ENCODE results near the gene API5. TPM values are rescaled to one million over a fixed set of nuclear protein-coding genes. Genes with fewer than 3 reads are reported as not detected.

Gene API5
- total RNA-seq, 2 donors from 2014 or later: 149 to 166 TPM

DNA sequence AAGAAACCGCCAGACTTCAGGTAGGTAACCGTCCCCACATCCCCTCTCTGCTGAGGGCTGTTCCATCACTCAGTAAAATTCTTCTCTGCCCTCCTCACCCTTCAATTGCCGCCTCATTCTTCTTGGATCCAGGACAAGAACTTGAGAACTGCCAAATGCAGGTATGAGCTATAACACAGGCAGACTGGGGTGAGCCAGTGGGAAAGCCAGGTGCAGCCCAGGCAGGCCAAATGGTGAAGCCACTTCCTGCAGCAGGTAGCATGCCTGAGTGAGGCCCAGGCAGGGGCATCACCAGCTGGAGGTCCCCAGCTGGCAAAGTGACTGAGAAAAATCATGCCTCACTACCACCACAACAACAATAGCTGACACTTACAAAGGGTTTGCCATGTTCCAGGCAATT is 22.4 kb upstream of the API5 start:
- Histone ChIP-seq H3K4me1 (ENCODE audit: control insufficient read depth, insufficient read depth, low read length) (peaks cover 6% of the 10 kb centered on the region), H3K27me3 (ENCODE audit: control insufficient read depth, insufficient read depth, low read length, poor library complexity, severe bottlenecking) (no peaks in the 10 kb centered on the region), H3K9ac (ENCODE audit: extremely low read depth, low read length, poor library complexity, severe bottlenecking) (no peak overlapping the region), H3K4me3 (ENCODE audit: low read length) (no peak overlapping the region), H3K9me3 (ENCODE audit: control insufficient read depth, low read length) (peaks cover 5% of the 10 kb centered on the region), H3K27ac (ENCODE audit: low read depth, low read length) (no peak overlapping the region), H3K36me3 (ENCODE audit: control insufficient read depth, insufficient read depth, low read length) (no peaks in the 10 kb centered on the region)
- no peak for DNase-seq
- Mint-ChIP-seq H3K4me1 (peaks cover 10% of the 10 kb centered on the region), H3K9me3 (peaks cover 15% of the 10 kb centered on the region), H3K4me3 (no peak overlapping the region), H3K27ac (no peak overlapping the region), H3K27me3 (ENCODE audit: insufficient read depth) (no peaks in the 10 kb centered on the region), H3K36me3 (ENCODE audit: low read depth) (no peaks in the 10 kb centered on the region)
- TF ChIP-seq, protein P1, sequence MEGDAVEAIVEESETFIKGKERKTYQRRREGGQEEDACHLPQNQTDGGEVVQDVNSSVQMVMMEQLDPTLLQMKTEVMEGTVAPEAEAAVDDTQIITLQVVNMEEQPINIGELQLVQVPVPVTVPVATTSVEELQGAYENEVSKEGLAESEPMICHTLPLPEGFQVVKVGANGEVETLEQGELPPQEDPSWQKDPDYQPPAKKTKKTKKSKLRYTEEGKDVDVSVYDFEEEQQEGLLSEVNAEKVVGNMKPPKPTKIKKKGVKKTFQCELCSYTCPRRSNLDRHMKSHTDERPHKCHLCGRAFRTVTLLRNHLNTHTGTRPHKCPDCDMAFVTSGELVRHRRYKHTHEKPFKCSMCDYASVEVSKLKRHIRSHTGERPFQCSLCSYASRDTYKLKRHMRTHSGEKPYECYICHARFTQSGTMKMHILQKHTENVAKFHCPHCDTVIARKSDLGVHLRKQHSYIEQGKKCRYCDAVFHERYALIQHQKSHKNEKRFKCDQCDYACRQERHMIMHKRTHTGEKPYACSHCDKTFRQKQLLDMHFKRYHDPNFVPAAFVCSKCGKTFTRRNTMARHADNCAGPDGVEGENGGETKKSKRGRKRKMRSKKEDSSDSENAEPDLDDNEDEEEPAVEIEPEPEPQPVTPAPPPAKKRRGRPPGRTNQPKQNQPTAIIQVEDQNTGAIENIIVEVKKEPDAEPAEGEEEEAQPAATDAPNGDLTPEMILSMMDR (conservative IDR thresholded peaks at IDR 0.05): no peak
- WGBS, 2 experiments (ENCODE audit: insufficient coverage in 1 of 2, insufficient read length in 1 of 2): 89% methylated on average over 3 of the region's 3 CpGs; no CpG with 5 or more reads in 1 of the 2 experiments

DNA sequence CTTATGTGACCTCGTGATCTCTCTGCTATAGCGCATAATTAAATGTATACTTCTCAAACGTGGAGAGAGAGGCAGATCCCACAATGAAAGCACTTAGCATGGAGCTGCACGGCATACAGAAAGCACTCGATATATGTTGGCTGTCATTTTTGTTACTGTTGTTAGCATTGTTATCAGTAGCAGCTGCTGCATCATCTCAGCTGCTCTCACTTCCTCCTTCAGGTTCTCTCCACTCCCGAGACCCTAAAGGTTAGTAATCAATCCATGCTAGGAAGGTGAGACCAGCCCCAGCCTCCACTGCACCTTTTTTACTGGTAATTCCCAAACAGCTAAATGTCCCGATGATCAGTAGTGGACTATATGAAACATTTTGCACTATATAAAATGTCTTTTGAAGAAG is 13.4 kb upstream of the API5 start:
- H3K4me1 ChIP-seq (ENCODE audit: control insufficient read depth, insufficient read depth, low read length): no peaks in the 10 kb centered on the region
- peaks cover 37% of the 10 kb centered on the region for H3K9me3 Mint-ChIP-seq
- no peak overlapping the region for H3K9ac ChIP-seq (ENCODE audit: extremely low read depth, low read length, poor library complexity, severe bottlenecking)
- TF ChIP-seq, protein P1 (conservative IDR thresholded peaks at IDR 0.05): no peak
- H3K4me3 ChIP-seq (ENCODE audit: low read length): no peak overlapping the region
- 71 to 90% methylated on average over 2 to 7 of the region's 7 CpGs for WGBS, 2 experiments (ENCODE audit: insufficient coverage in 1 of 2, insufficient read length in 1 of 2)
- H3K4me1 Mint-ChIP-seq: no peaks in the 10 kb centered on the region
- DNase-seq: no peak
- no peaks in the 10 kb centered on the region for H3K27me3 ChIP-seq (ENCODE audit: control insufficient read depth, insufficient read depth, low read length, poor library complexity, severe bottlenecking)
- no peak overlapping the region for H3K27ac ChIP-seq (ENCODE audit: low read depth, low read length)
- no peaks in the 10 kb centered on the region for H3K36me3 ChIP-seq (ENCODE audit: control insufficient read depth, insufficient read depth, low read length)
- H3K27ac Mint-ChIP-seq: no peak overlapping the region
- H3K4me3 Mint-ChIP-seq: no peak overlapping the region
- peaks cover 3% of the 10 kb centered on the region for H3K27me3 Mint-ChIP-seq (ENCODE audit: insufficient read depth)
- H3K9me3 ChIP-seq (ENCODE audit: control insufficient read depth, low read length): peaks cover 10% of the 10 kb centered on the region
- H3K36me3 Mint-ChIP-seq (ENCODE audit: low read depth): no peaks in the 10 kb centered on the region

DNA sequence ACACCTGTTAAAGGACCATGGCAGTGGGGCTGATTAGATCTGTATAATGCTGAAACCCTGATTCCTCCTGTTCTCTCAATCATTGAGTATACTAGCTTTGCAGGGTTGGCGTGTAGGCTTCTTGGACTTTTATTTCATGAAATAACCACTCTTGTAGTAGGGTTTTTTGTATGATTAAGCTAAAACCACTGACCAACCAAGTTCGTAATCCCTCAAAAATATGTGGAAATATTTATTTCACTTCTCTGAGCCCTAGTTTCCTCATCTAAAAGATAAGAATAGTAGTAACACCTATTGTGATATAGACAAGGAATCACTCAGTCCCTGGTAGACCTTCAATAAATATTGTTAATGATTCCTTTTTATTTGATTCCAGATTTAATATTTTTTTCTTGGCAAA is 4.2 kb downstream of the API5 start:
- WGBS, 2 experiments (ENCODE audit: insufficient coverage in 1 of 2, insufficient read length in 1 of 2): no CpG with 5 or more reads among the region's 2 CpGs
- no peak for DNase-seq
- H3K36me3 Mint-ChIP-seq (ENCODE audit: low read depth): peaks cover 25% of the 10 kb centered on the region

More for the DNA sequence above, 4.2 kb downstream of the API5 start:
- Mint-ChIP-seq H3K4me3 (no peak overlapping the region), H3K27ac (no peak overlapping the region), H3K27me3 (ENCODE audit: insufficient read depth) (no peaks in the 10 kb centered on the region), H3K4me1 (peaks cover 27% of the 10 kb centered on the region), H3K9me3 (no peaks in the 10 kb centered on the region)
- Histone ChIP-seq H3K9me3 (ENCODE audit: control insufficient read depth, low read length) (no peaks in the 10 kb centered on the region), H3K27me3 (ENCODE audit: control insufficient read depth, insufficient read depth, low read length, poor library complexity, severe bottlenecking) (no peaks in the 10 kb centered on the region), H3K4me1 (ENCODE audit: control insufficient read depth, insufficient read depth, low read length) (peaks cover 4% of the 10 kb centered on the region), H3K9ac (ENCODE audit: extremely low read depth, low read length, poor library complexity, severe bottlenecking) (no peak overlapping the region), H3K36me3 (ENCODE audit: control insufficient read depth, insufficient read depth, low read length) (peaks cover 45% of the 10 kb centered on the region), H3K4me3 (ENCODE audit: low read length) (peak overlapping the region; percentile 50), H3K27ac (ENCODE audit: low read depth, low read length) (no peak overlapping the region)
- TF ChIP-seq, protein P1 (conservative IDR thresholded peaks at IDR 0.05): no peak
